GM18520 (cell line): ENCODE data around the gene GPR78.

ENCODE experiments used
- ATAC-seq: cut with Tn5 transposase; IDR thresholded peaks from one replicate; pipeline ENCODE4 v1.9.1; 2021; ENCODE audit not compliant: unreplicated experiment

Gene GPR78

GRCh38 chr4:8598391-8599090, 18.3 kb downstream of the GPR78 start:
- ATAC-seq, result no peak

GRCh38 chr4:8599091-8599460, 18.9 kb downstream of the GPR78 start:
- no peak for ATAC-seq

- no peak for ATAC-seq
Observed at GRCh38 chr4:8599657-8600056, 19.5 kb downstream of the GPR78 start.

DNA sequence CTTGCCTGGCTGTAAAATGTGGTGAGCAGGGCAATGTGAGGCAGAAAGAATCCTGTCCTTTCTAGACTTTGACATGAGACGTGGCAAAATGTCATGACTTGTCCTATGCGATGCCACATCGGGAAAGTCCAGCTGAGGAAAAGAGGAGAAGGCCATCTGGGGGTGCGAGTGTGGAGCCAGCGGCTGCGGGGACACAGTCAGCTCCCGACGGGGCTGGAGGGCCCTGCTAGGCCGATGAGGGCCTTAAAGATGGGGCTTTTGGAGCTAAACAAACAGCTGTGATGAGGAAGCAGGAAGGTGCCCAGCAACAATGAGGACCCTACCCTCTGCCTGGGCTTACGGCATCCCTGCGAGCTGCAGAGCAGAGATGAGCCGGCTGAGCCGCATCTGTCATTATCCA, 20.1 kb downstream of the GPR78 start:
- ATAC-seq, result no peak

GRCh38 chr4:8600686-8601085, 20.5 kb downstream of the GPR78 start:
- no peak for ATAC-seq

GRCh38 chr4:8601086-8601485, 20.9 kb downstream of the GPR78 start:
- ATAC-seq, result no peak

DNA sequence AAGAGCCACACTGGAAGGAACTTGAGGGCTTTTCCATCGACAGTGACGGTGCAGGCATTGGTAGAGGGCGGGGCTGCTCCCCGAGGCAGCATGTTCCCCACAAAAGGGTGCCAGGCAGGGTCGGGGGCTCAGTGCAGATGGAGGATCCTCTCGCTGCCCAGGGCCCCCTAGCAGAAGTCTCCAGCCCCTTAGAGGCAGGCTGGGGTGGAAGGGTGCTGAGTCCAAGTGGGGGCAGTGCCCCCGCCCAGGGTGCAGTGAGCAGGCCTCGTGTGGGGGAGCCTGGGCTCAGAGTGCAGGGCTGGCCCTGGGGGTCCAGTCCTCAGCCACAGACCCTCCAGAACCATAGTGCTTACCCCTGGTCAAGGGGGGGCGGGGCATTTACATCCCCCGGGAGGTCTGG, 21.4 kb downstream of the GPR78 start:
- no peak for ATAC-seq

DNA sequence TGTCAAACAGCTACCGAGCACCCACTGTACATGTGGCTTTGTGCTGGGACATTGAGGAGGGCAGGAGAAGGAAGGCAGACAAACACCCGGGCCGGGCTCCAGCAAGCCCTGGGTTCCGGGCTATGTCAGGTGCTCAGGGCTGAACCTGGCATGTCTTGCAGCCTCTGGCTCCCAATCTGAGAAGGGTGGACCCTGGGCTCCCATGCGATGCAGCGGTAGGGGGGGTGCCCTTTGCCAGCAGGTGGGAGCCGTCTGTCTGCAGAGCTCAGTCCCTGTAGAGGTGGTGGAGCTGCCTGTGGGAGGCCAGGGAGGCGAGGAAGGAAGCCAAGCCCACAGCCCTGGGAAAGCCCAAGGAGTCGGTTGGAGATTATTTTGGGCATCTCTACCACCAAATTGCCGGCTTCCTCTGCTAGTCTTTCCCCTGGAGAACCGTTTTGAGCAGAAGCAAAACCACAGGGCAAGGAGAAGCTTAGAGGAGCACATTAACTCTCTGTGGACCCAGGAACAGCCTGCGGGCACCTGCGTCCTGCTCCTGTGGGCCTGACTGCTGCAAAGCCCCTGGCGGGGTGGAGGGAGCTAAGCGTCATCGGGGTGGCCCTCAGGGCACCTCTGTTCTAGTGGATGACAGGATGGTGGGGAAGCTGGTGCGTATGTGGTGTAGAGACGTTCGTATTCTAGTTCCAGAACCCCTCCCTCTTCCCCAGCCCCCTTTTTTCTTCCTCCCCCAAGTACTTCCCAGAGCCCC, 22.7 kb downstream of the GPR78 start:
- ATAC-seq, result no peak

DNA sequence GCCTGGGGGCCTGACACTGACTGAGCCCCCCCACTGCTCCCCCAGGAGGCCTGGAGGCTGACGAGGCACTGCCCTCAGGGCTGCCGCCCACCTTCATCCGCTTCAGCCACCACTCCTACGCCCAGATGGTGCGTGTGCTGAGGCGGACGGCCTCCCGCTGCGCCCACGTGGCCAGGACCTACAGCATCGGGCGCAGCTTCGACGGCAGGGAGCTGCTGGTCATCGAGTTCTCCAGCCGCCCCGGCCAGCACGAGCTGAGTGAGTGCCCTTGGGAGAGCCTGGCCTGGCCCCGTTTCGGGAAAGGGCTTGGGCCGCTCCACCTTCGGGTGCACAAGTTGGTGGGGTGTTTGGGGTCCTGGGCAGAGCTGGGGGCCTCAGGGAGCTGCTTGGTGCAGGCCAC, 23.7 kb downstream of the GPR78 start:
- ATAC-seq, result no peak

DNA sequence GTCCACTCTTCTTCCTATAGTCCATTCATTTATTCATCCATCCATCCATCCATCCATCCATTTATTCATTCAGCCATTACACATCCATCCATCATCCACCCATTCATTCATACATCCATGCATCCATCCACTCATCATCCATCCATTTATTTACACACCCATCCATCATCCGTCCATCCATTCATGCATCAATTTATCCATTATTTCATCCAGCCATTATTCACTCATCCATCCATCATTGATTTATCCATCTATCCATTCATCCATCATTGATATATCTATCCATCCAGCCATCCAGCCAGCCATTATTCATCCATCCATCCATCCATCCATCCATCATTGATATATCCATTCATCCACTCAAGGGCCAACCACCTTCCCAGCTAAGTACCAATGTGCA, 25.1 kb downstream of the GPR78 start:
- no peak for ATAC-seq

GRCh38 chr4:8606476-8606875, 26.3 kb downstream of the GPR78 start:
- ATAC-seq, result no peak

DNA sequence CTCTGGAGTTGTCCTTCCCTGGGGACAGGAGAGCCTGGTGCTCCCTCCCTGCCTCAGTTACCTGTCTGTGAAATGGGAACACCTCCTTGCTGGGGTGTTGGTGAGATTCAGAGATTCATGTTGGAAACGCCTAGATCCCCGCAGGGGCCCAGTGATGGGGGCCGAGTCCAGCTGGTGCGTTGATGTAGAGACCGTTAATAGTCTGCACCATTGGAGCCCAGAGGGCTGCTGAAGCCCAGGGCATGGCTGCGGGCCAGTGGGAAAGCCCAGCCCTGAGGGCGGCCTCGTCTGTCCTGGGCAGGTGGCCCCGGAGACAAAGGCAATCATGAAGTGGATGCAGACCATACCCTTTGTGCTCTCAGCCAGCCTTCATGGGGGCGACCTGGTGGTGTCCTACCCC, 26.8 kb downstream of the GPR78 start:
- no peak for ATAC-seq

DNA sequence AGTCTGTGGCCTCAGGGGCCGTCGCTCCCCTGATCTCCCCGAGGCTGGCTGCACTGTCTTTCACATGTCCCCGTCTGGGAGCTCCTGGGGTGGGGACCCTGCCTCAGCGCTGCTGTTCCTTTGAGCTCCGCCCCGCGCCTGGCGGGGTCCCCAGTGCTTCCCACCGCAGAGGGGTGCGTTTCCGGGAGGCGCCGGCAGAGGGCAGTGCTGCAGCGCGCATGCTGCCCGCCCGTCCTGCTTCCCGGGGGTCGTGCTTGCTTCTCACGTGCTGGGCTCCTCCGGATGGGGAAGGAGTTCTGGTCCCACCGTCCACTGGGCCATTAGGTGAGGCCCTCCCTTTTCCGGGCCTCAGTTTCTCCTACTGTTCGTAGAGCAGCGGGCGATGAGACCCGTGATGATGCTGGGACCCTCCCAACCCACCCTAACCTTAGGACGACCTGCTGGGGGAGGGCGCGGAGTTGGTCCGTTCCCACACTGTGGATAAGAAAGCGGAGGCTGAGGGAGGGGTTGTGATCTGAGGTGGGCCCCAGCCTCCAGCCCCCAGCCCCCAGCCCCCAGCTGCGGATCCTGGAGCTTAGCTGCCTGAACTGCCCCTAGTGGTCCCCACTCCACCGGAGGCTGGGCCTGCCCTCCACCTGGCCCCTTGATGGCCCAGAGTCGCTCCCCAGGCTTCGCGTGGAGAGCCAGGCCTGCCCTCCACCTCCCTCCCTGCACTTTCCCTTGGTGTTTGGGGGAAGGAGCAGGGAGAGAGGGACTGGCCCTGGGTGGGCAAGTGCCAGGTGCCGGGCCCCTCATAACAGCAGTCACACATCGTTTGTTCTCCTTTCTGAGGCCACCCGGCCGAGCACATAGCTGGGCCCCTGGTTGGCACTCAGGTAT, 27.6 kb downstream of the GPR78 start:
- ATAC-seq, result no peak

- no peak for ATAC-seq
Observed at GRCh38 chr4:8608714-8609391, 28.7 kb downstream of the GPR78 start.

DNA sequence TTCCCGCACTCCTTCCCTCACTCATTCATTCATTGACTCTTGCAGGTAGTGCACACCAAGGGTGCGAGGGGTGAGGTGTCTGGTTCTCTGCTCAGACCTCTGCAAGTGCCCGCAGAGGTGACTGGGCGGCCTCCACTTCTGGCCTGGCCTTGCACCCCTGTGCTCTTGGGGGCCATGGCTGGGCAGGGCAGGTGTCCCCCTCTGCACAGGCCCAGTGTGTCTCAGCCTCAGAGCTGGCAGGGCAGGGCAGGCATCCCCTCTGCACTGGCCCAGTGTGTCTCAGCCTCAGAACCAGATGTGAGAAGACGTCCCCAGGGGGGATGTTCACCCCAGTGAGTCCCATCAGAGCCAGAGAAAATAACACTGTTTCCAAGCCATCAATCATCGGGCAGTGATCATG, 29.2 kb downstream of the GPR78 start:
- ATAC-seq, result no peak

DNA sequence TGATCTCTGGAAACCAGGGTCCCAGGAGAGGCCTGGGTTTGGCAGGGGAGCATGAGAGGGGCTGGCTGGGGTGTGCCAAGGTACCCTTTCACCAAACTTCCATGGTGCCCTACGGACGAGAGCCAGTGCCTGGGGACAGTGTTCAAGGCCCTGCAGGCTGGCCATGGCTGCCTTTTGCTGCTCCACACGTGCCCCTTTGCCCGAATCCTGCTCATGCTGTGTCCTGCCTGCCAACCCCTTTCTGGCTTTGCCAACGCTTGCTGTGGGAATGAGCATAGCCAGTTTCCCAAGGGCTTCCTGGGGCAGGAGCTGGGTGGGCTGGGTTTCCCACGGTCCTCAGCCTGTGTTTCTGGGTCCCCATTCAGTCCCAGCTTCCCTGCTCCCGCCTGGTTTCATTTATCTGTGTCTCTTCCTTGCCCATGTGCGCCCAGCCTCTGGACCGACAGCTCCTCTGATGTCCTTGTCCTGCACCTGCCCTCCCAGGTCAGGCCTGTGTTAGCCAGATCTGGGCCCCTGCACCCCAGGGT, 29.7 kb downstream of the GPR78 start:
- ATAC-seq, result no peak

- no peak for ATAC-seq
Observed at GRCh38 chr4:8610858-8611616, 30.8 kb downstream of the GPR78 start.

DNA sequence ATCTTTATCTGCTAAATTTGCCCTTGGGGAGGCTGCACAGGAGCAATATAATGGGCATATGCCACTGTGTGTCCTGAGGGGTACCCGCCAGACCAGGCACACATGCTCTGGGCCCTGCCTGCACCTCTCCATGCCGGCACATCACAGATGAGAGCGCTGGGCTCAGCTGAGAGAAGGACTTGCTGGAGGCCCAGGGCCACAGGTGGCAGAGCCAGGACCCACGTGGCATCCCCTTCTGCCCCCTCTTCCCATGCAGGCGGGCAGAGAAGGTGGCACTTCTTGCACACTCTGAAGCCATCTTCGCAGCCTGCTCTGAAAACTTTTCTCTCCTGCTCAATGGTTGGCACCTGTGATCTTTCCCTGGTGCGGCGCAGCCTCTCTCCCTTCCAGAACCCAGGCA, 32.5 kb downstream of the GPR78 start:
- ATAC-seq, result no peak

- ATAC-seq, result no peak
Observed at GRCh38 chr4:8613421-8614364, 33.5 kb downstream of the GPR78 start.
